WTC11 (cell line): ENCODE data around the gene PRELID1. TPM values are rescaled to one million over a fixed set of nuclear protein-coding genes. Genes with fewer than 3 reads are reported as not detected.

Experiments
- ATAC-seq: fragments of 200-7000 bp; cut with Tn5 transposase; 2 replicates; pipeline ENCODE4 v1.10.0; 2021; ENCODE audit warnings: mild to moderate bottlenecking, moderate library complexity
- CTCF ChIA-PET: fragments of 300-600 bp; sonication (Branson Sonifier 250); formaldehyde crosslinking; loops from one replicate; lab custom pipeline; 2021; ENCODE audit warnings: antibody characterized with exemption; lab: Charles Lee
- POLR2A ChIA-PET: fragments of 350-600 bp; sonication (Branson Sonifier 250); formaldehyde crosslinking; loops from one replicate; lab custom pipeline; 2021; ENCODE audit warnings: antibody characterized with exemption; lab: Charles Lee
- DNase-seq: peaks from one replicate; pipeline ENCODE4 v3.0.0; 2021; ENCODE audit warnings: low spot score
- H3K27ac Mint-ChIP-seq: 2 replicates; pipeline ENCODE4 v1.8.0; 2021; ENCODE audit warnings: mixed read lengths
- H3K27me3 Mint-ChIP-seq: 2 replicates; pipeline ENCODE4 v1.8.0; 2021; ENCODE audit warnings: low read depth, mild to moderate bottlenecking, moderate library complexity, mixed read lengths
- H3K36me3 Mint-ChIP-seq: 2 replicates; pipeline ENCODE4 v1.8.0; 2021; ENCODE audit warnings: mixed read lengths
- H3K4me1 Mint-ChIP-seq: 2 replicates; pipeline ENCODE4 v1.8.0; 2022; ENCODE audit warnings: mixed read lengths
- H3K4me3 Mint-ChIP-seq: 2 replicates; pipeline ENCODE4 v1.8.0; 2021; ENCODE audit warnings: mild to moderate bottlenecking, moderate library complexity, mixed read lengths
- H3K9me3 Mint-ChIP-seq: 2 replicates; pipeline ENCODE4 v1.8.0; 2021; ENCODE audit warnings: mixed read lengths
- ATF1 ChIP-seq: sonication (generic); formaldehyde crosslinking; IDR thresholded peaks from 2 replicates; pipeline ENCODE4 v1.8.1; 2023; ENCODE audit warnings: mild to moderate bottlenecking, moderate library complexity, missing genetic modification reagents
- CREB1 ChIP-seq: sonication (generic); formaldehyde crosslinking; IDR thresholded peaks from 2 replicates; pipeline ENCODE4 v1.8.0; 2023; ENCODE audit warnings: mild to moderate bottlenecking, missing genetic modification reagents
- CREM ChIP-seq: sonication (generic); formaldehyde crosslinking; IDR thresholded peaks from 2 replicates; pipeline ENCODE4 v1.8.1; 2022; ENCODE audit warnings: mild to moderate bottlenecking, missing genetic modification reagents, moderate library complexity
- ELF4 ChIP-seq: sonication (generic); formaldehyde crosslinking; IDR thresholded peaks from 2 replicates; pipeline ENCODE4 v1.8.1; 2022; ENCODE audit warnings: low read depth, mild to moderate bottlenecking, moderate library complexity, missing genetic modification reagents
- ESRRA ChIP-seq: sonication (generic); formaldehyde crosslinking; IDR thresholded peaks from 2 replicates; pipeline ENCODE4 v1.8.1; 2022; ENCODE audit warnings: mild to moderate bottlenecking, missing genetic modification reagents, borderline replicate concordance
- GTF2I ChIP-seq: fragments of 250-450 bp; sonication (Bioruptor Pico); conservative IDR thresholded peaks from 2 replicates; pipeline ENCODE4 v1.4.0; 2021; ENCODE audit warnings: mild to moderate bottlenecking
- HMGA2 ChIP-seq: fragments of 250-450 bp; sonication (Bioruptor Pico); IDR thresholded peaks from 2 replicates; pipeline ENCODE4 v1.4.0; 2021; ENCODE audit warnings: mild to moderate bottlenecking, moderate library complexity
- MXD4 ChIP-seq: fragments of 250-450 bp; sonication (Bioruptor Pico); IDR thresholded peaks from 2 replicates; pipeline ENCODE4 v1.8.0; 2021; ENCODE audit warnings: mild to moderate bottlenecking, moderate library complexity, borderline replicate concordance
- NR1H2 ChIP-seq: sonication (generic); formaldehyde crosslinking; IDR thresholded peaks from 2 replicates; pipeline ENCODE4 v1.9.0; 2021; ENCODE audit warnings: mild to moderate bottlenecking, moderate library complexity, missing genetic modification reagents
- NR2C2 ChIP-seq: sonication (generic); formaldehyde crosslinking; IDR thresholded peaks from 2 replicates; pipeline ENCODE4 v1.8.0; 2022; ENCODE audit warnings: mild to moderate bottlenecking, missing genetic modification reagents
- NR3C1 ChIP-seq: sonication (generic); formaldehyde crosslinking; conservative IDR thresholded peaks from 2 replicates; pipeline ENCODE4 v1.8.1; 2023; ENCODE audit warnings: low read depth, mild to moderate bottlenecking, missing genetic modification reagents
- TCF7 ChIP-seq: sonication (generic); formaldehyde crosslinking; IDR thresholded peaks from 2 replicates; pipeline ENCODE4 v1.8.0; 2022; ENCODE audit warnings: mild to moderate bottlenecking, low read depth, missing genetic modification reagents, moderate library complexity
- TP53 ChIP-seq: sonication (generic); formaldehyde crosslinking; IDR thresholded peaks from 2 replicates; pipeline ENCODE4 v1.8.1; 2023; ENCODE audit warnings: mild to moderate bottlenecking, missing genetic modification reagents
- ZNF317 ChIP-seq: sonication (generic); formaldehyde crosslinking; IDR thresholded peaks from 2 replicates; pipeline ENCODE4 v1.8.1; 2023; ENCODE audit warnings: low read depth, mild to moderate bottlenecking, moderate library complexity, missing genetic modification reagents, borderline replicate concordance
- total RNA-seq: library from RNA; stranded (reverse); gene quantifications from 3 replicates; pipeline ENCODE4 v1.2.3, GENCODE V29; 2021
- TF ChIP-seq, protein P1 (sequence below): sonication (generic); formaldehyde crosslinking; IDR thresholded peaks from 2 replicates; pipeline ENCODE4 v1.8.1; 2022; ENCODE audit warnings: low read depth, mild to moderate bottlenecking, moderate library complexity, missing genetic modification reagents, borderline replicate concordance
- TF ChIP-seq, protein P2 (sequence below): fragments of 250-450 bp; sonication (Bioruptor Pico); IDR thresholded peaks from 2 replicates; pipeline ENCODE4 v1.9.0; 2021; ENCODE audit warnings: moderate library complexity, mild to moderate bottlenecking, inconsistent platforms, borderline replicate concordance
- TF ChIP-seq, protein P3 (sequence below): sonication (generic); formaldehyde crosslinking; IDR thresholded peaks from 2 replicates; pipeline ENCODE4 v1.8.0; 2022; ENCODE audit warnings: mild to moderate bottlenecking, missing genetic modification reagents
- TF ChIP-seq, protein P4 (sequence below): sonication (generic); formaldehyde crosslinking; IDR thresholded peaks from 2 replicates; pipeline ENCODE4 v1.8.0; 2023; ENCODE audit warnings: missing genetic modification reagents, mild to moderate bottlenecking, borderline replicate concordance
- TF ChIP-seq, protein P5 (sequence below): fragments of 250-450 bp; sonication (Bioruptor Pico); IDR thresholded peaks from 2 replicates; pipeline ENCODE4 v1.9.0; 2021; ENCODE audit warnings: mild to moderate bottlenecking

The PRELID1 gene
- total RNA-seq, 1 experiment from 2014 or later, result 273 TPM

DNA sequence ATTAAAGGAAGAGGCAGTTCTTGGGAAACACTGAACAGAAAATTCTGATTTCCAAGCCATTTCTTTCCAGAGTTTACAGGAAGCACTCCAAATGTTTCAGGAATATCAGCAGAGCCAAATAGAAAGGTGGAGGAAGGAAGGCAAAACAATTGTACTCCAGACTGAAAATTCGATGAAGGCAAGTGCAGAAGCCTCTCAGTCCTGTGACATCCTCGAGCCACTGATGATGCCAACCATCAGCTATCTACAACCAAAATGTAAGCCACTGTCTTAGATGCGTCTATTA is 45.7 kb downstream of the PRELID1 start (continued):
- TF ChIP-seq ZNF317 (CRISPR knock-in tag) (no peak), ATF1 (CRISPR knock-in tag) (no peak)
- TF ChIP-seq, all 79 proteins: peak for 0

DNA sequence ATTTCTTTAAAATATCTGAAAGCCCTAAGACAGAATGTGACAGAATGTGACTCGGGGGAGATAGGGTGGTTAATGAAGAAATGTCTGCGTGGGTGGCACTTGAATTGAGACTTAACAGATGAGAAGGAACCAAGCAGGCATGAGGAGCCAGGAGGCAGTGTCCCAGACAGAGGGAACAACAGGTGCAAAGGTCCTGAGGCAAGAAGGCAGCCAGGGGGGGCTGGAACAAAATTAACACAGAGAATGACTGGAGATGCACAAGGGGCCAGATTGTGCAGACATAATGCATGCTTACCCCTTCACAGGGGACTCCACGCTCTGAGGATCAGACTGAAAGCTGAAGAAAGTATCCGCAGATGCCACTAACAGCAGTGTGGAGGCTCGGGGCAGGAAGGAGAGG is 46.2 kb downstream of the PRELID1 start:
- CTCF ChIA-PET, result interaction anchor here (1.7 to 4.7 kb wide), 2 partner anchors 11 to 40 kb away, joined by 4 to 25 read pairs; no protein-coding TSS in a partner anchor
- Mint-ChIP-seq H3K27me3 (peaks cover 12% of the 10 kb centered on the region), H3K27ac (peak overlapping the region; percentile 11; the same call in 1 of the 2 replicates), H3K9me3 (peaks cover 2% of the 10 kb centered on the region; the same call in 1 of the 2 replicates), H3K36me3 (peaks cover 18% of the 10 kb centered on the region), H3K4me1 (peaks cover 32% of the 10 kb centered on the region), H3K4me3 (peak overlapping the region; percentile 98)
- no peak for ATAC-seq
- no peak for DNase-seq
- POLR2A ChIA-PET, result no interaction called here
- TF ChIP-seq TP53 (no peak), GTF2I (no peak)
- TF ChIP-seq, protein P1, sequence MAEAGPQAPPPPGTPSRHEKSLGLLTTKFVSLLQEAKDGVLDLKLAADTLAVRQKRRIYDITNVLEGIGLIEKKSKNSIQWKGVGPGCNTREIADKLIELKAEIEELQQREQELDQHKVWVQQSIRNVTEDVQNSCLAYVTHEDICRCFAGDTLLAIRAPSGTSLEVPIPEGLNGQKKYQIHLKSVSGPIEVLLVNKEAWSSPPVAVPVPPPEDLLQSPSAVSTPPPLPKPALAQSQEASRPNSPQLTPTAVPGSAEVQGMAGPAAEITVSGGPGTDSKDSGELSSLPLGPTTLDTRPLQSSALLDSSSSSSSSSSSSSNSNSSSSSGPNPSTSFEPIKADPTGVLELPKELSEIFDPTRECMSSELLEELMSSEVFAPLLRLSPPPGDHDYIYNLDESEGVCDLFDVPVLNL (CRISPR knock-in tag), result no peak

DNA sequence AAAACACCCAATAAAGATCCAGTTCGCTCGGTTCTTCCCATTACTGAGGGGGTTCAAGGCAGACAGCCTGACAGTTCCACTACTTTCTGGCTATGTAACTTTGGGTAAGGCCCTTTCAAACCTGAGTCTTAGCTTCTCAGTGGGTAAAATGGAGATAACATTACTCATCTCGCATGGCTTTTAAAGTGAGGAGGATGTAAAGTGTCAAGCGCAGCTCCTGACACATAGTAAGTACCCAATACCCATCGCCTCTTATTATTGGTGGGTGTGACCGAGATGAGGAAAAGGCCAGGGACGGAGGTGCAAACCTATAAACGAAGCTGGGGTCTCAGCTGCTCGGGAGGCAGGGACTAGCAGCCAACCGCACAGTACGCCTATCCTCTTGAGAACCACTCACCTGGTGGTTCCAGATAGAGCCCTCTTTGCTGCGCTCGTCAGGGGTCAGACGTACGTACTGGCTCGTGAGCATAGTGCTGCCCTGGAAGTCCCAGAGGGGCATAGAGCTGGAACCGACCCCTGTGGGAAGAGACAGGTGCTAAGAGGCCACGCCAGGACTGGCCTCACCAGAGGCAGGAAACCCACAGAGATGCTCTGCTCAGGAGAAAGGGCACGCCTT is 47.3 kb downstream of the PRELID1 start:
- H3K4me1 Mint-ChIP-seq, result peaks cover 32% of the 10 kb centered on the region
- H3K27me3 Mint-ChIP-seq, result peaks cover 23% of the 10 kb centered on the region
- TF ChIP-seq TCF7, result no peak
- no peak for TF ChIP-seq ELF4 (CRISPR knock-in tag)
- no peak for TF ChIP-seq ZNF317 (CRISPR knock-in tag)
- TF ChIP-seq, protein P2, sequence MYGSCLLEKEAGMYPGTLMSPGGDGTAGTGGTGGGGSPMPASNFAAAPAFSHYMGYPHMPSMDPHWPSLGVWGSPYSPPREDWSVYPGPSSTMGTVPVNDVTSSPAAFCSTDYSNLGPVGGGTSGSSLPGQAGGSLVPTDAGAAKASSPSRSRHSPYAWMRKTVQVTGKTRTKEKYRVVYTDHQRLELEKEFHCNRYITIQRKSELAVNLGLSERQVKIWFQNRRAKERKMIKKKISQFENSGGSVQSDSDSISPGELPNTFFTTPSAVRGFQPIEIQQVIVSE (CRISPR knock-in tag), result no peak
- TF ChIP-seq NR2C2 (CRISPR knock-in tag), result no peak
- TF ChIP-seq HMGA2 (CRISPR knock-in tag), result no peak
- TF ChIP-seq CREM, result no peak
- TF ChIP-seq, protein P3, sequence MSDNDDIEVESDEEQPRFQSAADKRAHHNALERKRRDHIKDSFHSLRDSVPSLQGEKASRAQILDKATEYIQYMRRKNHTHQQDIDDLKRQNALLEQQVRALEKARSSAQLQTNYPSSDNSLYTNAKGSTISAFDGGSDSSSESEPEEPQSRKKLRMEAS (CRISPR knock-in tag), result no peak
- TF ChIP-seq, protein P4, sequence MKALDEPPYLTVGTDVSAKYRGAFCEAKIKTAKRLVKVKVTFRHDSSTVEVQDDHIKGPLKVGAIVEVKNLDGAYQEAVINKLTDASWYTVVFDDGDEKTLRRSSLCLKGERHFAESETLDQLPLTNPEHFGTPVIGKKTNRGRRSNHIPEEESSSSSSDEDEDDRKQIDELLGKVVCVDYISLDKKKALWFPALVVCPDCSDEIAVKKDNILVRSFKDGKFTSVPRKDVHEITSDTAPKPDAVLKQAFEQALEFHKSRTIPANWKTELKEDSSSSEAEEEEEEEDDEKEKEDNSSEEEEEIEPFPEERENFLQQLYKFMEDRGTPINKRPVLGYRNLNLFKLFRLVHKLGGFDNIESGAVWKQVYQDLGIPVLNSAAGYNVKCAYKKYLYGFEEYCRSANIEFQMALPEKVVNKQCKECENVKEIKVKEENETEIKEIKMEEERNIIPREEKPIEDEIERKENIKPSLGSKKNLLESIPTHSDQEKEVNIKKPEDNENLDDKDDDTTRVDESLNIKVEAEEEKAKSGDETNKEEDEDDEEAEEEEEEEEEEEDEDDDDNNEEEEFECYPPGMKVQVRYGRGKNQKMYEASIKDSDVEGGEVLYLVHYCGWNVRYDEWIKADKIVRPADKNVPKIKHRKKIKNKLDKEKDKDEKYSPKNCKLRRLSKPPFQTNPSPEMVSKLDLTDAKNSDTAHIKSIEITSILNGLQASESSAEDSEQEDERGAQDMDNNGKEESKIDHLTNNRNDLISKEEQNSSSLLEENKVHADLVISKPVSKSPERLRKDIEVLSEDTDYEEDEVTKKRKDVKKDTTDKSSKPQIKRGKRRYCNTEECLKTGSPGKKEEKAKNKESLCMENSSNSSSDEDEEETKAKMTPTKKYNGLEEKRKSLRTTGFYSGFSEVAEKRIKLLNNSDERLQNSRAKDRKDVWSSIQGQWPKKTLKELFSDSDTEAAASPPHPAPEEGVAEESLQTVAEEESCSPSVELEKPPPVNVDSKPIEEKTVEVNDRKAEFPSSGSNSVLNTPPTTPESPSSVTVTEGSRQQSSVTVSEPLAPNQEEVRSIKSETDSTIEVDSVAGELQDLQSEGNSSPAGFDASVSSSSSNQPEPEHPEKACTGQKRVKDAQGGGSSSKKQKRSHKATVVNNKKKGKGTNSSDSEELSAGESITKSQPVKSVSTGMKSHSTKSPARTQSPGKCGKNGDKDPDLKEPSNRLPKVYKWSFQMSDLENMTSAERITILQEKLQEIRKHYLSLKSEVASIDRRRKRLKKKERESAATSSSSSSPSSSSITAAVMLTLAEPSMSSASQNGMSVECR (CRISPR knock-in tag), result no peak
- no peak for TF ChIP-seq MXD4 (CRISPR knock-in tag)
- no peak for TF ChIP-seq NR1H2 (CRISPR knock-in tag)
- no peak for TF ChIP-seq ESRRA (CRISPR knock-in tag)
- TF ChIP-seq CREB1 (CRISPR knock-in tag), result no peak
- TF ChIP-seq NR3C1, result no peak
- TF ChIP-seq, protein P5, sequence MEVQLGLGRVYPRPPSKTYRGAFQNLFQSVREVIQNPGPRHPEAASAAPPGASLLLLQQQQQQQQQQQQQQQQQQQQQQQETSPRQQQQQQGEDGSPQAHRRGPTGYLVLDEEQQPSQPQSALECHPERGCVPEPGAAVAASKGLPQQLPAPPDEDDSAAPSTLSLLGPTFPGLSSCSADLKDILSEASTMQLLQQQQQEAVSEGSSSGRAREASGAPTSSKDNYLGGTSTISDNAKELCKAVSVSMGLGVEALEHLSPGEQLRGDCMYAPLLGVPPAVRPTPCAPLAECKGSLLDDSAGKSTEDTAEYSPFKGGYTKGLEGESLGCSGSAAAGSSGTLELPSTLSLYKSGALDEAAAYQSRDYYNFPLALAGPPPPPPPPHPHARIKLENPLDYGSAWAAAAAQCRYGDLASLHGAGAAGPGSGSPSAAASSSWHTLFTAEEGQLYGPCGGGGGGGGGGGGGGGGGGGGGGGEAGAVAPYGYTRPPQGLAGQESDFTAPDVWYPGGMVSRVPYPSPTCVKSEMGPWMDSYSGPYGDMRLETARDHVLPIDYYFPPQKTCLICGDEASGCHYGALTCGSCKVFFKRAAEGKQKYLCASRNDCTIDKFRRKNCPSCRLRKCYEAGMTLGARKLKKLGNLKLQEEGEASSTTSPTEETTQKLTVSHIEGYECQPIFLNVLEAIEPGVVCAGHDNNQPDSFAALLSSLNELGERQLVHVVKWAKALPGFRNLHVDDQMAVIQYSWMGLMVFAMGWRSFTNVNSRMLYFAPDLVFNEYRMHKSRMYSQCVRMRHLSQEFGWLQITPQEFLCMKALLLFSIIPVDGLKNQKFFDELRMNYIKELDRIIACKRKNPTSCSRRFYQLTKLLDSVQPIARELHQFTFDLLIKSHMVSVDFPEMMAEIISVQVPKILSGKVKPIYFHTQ, result no peak
- peaks cover 14% of the 10 kb centered on the region for H3K9me3 Mint-ChIP-seq
- peaks cover 18% of the 10 kb centered on the region for H3K36me3 Mint-ChIP-seq
- peak overlapping the region; percentile 98 for H3K4me3 Mint-ChIP-seq
- POLR2A ChIA-PET, result interaction anchor here (1.2 to 2.1 kb wide), 3 partner anchors 14 to 105 kb away, joined by 4 to 8 read pairs (median 6); no protein-coding TSS in a partner anchor
- CTCF ChIA-PET, result interaction anchor here (0.8 to 4.7 kb wide), 8 partner anchors 9 to 104 kb away, joined by 3 to 51 read pairs (median 6); no protein-coding TSS in a partner anchor
- ATAC-seq (no peak), DNase-seq (no peak)
- peak overlapping the region; percentile 100 for H3K27ac Mint-ChIP-seq
